Natural killer cell (primary cell): Measurements from ENCODE around the gene FBXL17. TPM values are rescaled to one million over a fixed set of nuclear protein-coding genes. Genes with fewer than 3 reads are reported as not detected.

Experiments used
- ATAC-seq, 3 donors: fragments of 150-1000 bp in 2 of 3; fragments of 200-7000 bp in 1 of 3; cut with Tn5 transposase; 1 replicate in 1 of 3; 2 replicates in 2 of 3; pipeline ENCODE4 v1.10.0; 2021; ENCODE audit warnings: mild to moderate bottlenecking in 2 of 3, moderate library complexity in 2 of 3
- DNase-seq, 2 donors: peaks; one replicate each; pipeline versions ENCODE4 v3.0.0 to v3.0.0-alpha.2; 2013 to 2021; ENCODE audit warnings: mixed read lengths in 1 of 2
- H3K27ac ChIP-seq: one replicate; pipeline ENCODE4 v1.5.1; 2013; ENCODE audit warnings: mild to moderate bottlenecking, low read length
- H3K27me3 ChIP-seq: one replicate; pipeline ENCODE4 v1.6.1; 2013; ENCODE audit warnings: low read length; ENCODE audit not compliant: control insufficient read depth, insufficient read depth
- H3K36me3 ChIP-seq: one replicate; pipeline ENCODE4 v1.6.1; 2013; ENCODE audit warnings: low read length; ENCODE audit not compliant: control insufficient read depth, insufficient read depth
- H3K4me1 ChIP-seq: one replicate; pipeline ENCODE4 v1.6.1; 2013; ENCODE audit warnings: low read length; ENCODE audit not compliant: control insufficient read depth, insufficient read depth
- H3K4me3 ChIP-seq: one replicate; pipeline ENCODE4 v1.5.1; 2013; ENCODE audit warnings: low read length
- H3K9me3 ChIP-seq: one replicate; pipeline ENCODE4 v1.6.1; 2013; ENCODE audit warnings: low read length; ENCODE audit not compliant: control insufficient read depth, insufficient read depth
- H3K27ac Mint-ChIP-seq, 2 donors: one replicate each; pipeline ENCODE4 v1.8.0; 2022; ENCODE audit warnings: mild to moderate bottlenecking in 2 of 2, mixed read lengths in 2 of 2, moderate library complexity in 1 of 2
- H3K27me3 Mint-ChIP-seq, 2 donors: one replicate each; pipeline ENCODE4 v1.8.0; 2022; ENCODE audit warnings: low read depth in 2 of 2, mixed read lengths in 2 of 2
- H3K36me3 Mint-ChIP-seq: one replicate; pipeline ENCODE4 v1.8.0; 2022; ENCODE audit warnings: mixed read lengths
- H3K4me1 Mint-ChIP-seq, 2 donors: one replicate each; pipeline ENCODE4 v1.8.0; 2022; ENCODE audit warnings: mixed read lengths in 2 of 2
- H3K4me3 Mint-ChIP-seq: one replicate; pipeline ENCODE4 v1.8.0; 2022; ENCODE audit warnings: mild to moderate bottlenecking, moderate library complexity, mixed read lengths
- H3K9me3 Mint-ChIP-seq, 2 donors: one replicate each; pipeline ENCODE4 v1.8.0; 2022; ENCODE audit warnings: mixed read lengths in 2 of 2
- WGBS: methylation state at CpG from one replicate; pipeline ENCODE4 v1.1.7; 2013; ENCODE audit warnings: missing lambda C conversion rate; ENCODE audit not compliant: insufficient coverage; 5-methylcytosine and 5-hydroxymethylcytosine counted together
- intact Hi-C: fragments of 100-400 bp; cut with micrococcal nuclease; formaldehyde crosslinking; loops from one replicate; pipeline ENCODE4 v1.14.2; 2022
- total RNA-seq, 4 donors: library from RNA; stranded (reverse); fragments of 120-200 nt in 1 of 4; gene quantifications; one replicate each; pipeline versions ENCODE4 v1.2.3 to v1.2.4, GENCODE V29; 2013 to 2022
- TF ChIP-seq, protein P1 (sequence below): fragments of 200-600 bp; IDR thresholded peaks from one replicate; pipeline ENCODE4 v1.8.0; 2022; ENCODE audit warnings: antibody characterized with exemption

Gene FBXL17
- total RNA-seq, 3 donors from 2014 or later (not counting 1 experiment from before 2014, with no cell fraction given): 34.2 to 46.8 (median 34.9) TPM

DNA sequence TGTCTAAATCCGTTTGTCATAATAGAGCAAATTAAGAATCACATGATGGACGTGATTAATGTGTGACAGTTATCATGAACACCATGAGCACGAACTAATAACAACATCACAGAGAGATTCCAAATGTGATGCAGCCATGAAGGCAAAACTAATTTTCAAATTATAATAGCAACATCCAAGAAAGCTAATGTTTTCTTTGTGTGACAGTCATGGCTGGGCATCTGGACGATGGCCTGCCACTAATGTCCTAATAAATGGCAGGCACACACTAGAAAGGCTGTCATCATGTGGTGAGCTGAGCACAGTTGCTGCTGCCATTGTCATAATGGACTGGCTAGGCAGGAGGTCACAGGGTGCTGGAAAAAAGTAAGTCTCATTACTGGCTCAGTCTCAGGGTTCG is 431.1 kb downstream of the FBXL17 start:
- ATAC-seq: no peak
- intact Hi-C loops: no loop called here
- no peaks in the 10 kb centered on the region for H3K4me1 ChIP-seq
- Mint-ChIP-seq H3K9me3 (no peaks in the 10 kb centered on the region), H3K4me3 (no peak overlapping the region), H3K27ac (no peak overlapping the region), H3K4me1 (peaks cover 0 to 11% of the 10 kb centered on the region in 2 donors), H3K27me3 (no peaks in the 10 kb centered on the region), H3K36me3 (no peaks in the 10 kb centered on the region)
- H3K9me3 ChIP-seq: no peaks in the 10 kb centered on the region
- DNase-seq: no peak
- H3K36me3 ChIP-seq: no peaks in the 10 kb centered on the region
- H3K27ac ChIP-seq: no peak overlapping the region
- 98% methylated on average over 5 of the region's 5 CpGs for WGBS
- TF ChIP-seq, protein P1, sequence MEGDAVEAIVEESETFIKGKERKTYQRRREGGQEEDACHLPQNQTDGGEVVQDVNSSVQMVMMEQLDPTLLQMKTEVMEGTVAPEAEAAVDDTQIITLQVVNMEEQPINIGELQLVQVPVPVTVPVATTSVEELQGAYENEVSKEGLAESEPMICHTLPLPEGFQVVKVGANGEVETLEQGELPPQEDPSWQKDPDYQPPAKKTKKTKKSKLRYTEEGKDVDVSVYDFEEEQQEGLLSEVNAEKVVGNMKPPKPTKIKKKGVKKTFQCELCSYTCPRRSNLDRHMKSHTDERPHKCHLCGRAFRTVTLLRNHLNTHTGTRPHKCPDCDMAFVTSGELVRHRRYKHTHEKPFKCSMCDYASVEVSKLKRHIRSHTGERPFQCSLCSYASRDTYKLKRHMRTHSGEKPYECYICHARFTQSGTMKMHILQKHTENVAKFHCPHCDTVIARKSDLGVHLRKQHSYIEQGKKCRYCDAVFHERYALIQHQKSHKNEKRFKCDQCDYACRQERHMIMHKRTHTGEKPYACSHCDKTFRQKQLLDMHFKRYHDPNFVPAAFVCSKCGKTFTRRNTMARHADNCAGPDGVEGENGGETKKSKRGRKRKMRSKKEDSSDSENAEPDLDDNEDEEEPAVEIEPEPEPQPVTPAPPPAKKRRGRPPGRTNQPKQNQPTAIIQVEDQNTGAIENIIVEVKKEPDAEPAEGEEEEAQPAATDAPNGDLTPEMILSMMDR: no peak
- H3K27me3 ChIP-seq: no peaks in the 10 kb centered on the region
- no peak overlapping the region for H3K4me3 ChIP-seq

DNA sequence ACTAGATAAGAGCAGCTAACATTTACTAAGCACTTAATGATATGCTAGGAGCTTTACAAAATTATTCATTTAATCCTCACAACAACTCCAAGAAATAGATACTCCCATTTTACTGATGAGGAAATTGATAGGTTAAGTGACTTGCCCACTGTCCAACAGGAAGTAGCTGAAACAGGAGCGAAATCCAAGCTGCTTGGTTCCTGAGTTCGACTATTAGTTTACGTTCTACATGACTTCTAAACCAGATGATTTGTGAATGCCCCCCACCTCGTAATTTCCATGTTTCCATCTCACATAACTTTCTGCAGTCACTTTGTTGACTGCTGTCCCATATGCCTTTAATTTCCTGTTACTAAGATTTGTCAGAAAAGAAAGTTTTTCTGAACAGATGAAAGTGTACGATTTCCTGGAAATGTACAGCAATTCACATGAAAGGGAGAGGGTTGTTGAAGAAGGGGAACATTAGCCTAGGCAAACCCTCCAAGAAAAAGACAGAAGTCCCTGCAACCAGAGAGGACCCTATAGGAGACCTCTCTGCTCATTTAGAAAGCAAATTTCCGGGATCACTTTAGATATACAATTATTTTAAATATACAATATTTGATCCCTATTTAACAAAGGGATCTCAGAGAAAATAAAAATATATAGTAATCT is 432.1 kb downstream of the FBXL17 start:
- TF ChIP-seq, protein P1: no peak
- H3K9me3 ChIP-seq: no peaks in the 10 kb centered on the region
- no peaks in the 10 kb centered on the region for H3K27me3 Mint-ChIP-seq
- intact Hi-C loops: no loop called here
- H3K27ac Mint-ChIP-seq: no peak overlapping the region
- no peaks in the 10 kb centered on the region for H3K36me3 ChIP-seq
- H3K9me3 Mint-ChIP-seq: no peaks in the 10 kb centered on the region
- 90% methylated on average over 5 of the region's 6 CpGs for whole genome bisulfite sequencing
- H3K4me1 Mint-ChIP-seq: peaks cover 0 to 11% of the 10 kb centered on the region in 2 donors
- no peak overlapping the region for H3K27ac ChIP-seq
- ATAC-seq (no peak), DNase-seq (no peak)
- no peaks in the 10 kb centered on the region for H3K36me3 Mint-ChIP-seq
- H3K4me3 Mint-ChIP-seq: no peak overlapping the region
- no peak overlapping the region for H3K4me3 ChIP-seq
- H3K27me3 ChIP-seq: no peaks in the 10 kb centered on the region
- no peaks in the 10 kb centered on the region for H3K4me1 ChIP-seq

DNA sequence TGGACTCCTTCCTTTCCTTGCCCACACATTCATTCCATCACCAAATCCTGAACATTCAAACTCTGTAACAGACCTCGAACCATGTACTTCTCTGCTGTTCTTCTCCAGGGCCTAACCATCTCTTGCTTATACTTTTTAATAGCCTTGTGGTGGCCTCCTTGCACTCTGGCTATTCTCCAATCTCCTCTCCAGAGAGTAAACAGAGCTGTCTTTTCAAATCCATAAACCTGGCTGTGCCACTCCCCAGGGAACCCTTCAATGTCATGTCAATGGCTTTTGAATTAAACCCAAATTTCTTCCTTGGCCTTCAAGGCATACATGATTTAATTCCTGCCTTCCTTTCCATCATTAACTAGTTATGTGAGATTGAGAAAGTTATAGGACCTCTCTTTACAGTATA is 433.5 kb downstream of the FBXL17 start:
- Mint-ChIP-seq H3K36me3 (no peaks in the 10 kb centered on the region), H3K4me3 (no peak overlapping the region), H3K27me3 (no peaks in the 10 kb centered on the region), H3K27ac (no peak overlapping the region), H3K9me3 (no peaks in the 10 kb centered on the region), H3K4me1 (peaks cover 0 to 11% of the 10 kb centered on the region in 2 donors)
- Histone ChIP-seq H3K27ac (no peak overlapping the region), H3K27me3 (no peaks in the 10 kb centered on the region), H3K9me3 (no peaks in the 10 kb centered on the region), H3K36me3 (no peaks in the 10 kb centered on the region), H3K4me3 (no peak overlapping the region), H3K4me1 (no peaks in the 10 kb centered on the region)
- no peak for ATAC-seq
- no peak for DNase-seq
- intact Hi-C loops: no loop called here
- 93% methylated on average over 1 of the region's 1 CpG for WGBS
- TF ChIP-seq, protein P1: no peak

DNA sequence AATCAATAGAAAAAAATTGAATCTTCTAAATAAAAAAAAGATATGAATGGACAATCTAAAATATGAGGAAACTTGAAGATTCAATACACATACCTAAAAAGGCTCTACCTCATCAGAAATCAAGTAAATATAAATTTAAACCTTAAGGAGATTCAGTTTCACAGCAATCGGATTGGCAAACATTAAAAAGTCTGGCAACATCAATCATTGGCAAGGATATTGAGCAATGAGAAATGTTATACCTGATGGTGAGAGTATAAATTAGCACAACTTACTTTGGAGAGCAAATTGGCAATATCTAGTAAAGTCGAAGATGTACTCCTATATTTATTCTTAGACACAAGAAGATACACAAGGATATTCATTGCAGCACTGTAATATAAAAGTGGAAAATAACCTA is 436.8 kb downstream of the FBXL17 start:
- no peaks in the 10 kb centered on the region for H3K36me3 Mint-ChIP-seq
- DNase-seq (no peak), ATAC-seq (no peak)
- TF ChIP-seq, protein P1: no peak
- H3K9me3 Mint-ChIP-seq: no peaks in the 10 kb centered on the region
- H3K27me3 Mint-ChIP-seq: no peaks in the 10 kb centered on the region
- H3K27ac Mint-ChIP-seq: no peak overlapping the region
- no peak overlapping the region for H3K4me3 Mint-ChIP-seq
- no peaks in the 10 kb centered on the region for H3K36me3 ChIP-seq
- H3K4me1 Mint-ChIP-seq: peaks cover 0 to 11% of the 10 kb centered on the region in 2 donors
- H3K4me1 ChIP-seq: no peaks in the 10 kb centered on the region
- 83% methylated on average over 1 of the region's 2 CpGs for WGBS
- no peaks in the 10 kb centered on the region for H3K27me3 ChIP-seq
- no peak overlapping the region for H3K27ac ChIP-seq
- intact Hi-C loops: no loop called here
- H3K4me3 ChIP-seq: no peak overlapping the region
- H3K9me3 ChIP-seq: no peaks in the 10 kb centered on the region
